D721Med (cell line): ENCODE results near the gene SNUPN.

ENCODE experiments used
- DNase-seq: peaks from one replicate; pipeline ENCODE4 v3.0.0; 2011; ENCODE audit warnings: low spot score; ENCODE audit not compliant: insufficient read length
- FAIRE-seq: peaks from 2 replicates; lab custom pipeline; 2011; peaks lifted over from hg19 to GRCh38; lab: Jason Lieb, UNC
- CTCF ChIP-seq: IDR thresholded peaks from 2 replicates; pipeline ENCODE4 v1.5.1; 2012; ENCODE audit warnings: mild to moderate bottlenecking, control low read depth; ENCODE audit not compliant: insufficient read depth; ENCODE audit errors: missing control alignments

Gene SNUPN

DNA sequence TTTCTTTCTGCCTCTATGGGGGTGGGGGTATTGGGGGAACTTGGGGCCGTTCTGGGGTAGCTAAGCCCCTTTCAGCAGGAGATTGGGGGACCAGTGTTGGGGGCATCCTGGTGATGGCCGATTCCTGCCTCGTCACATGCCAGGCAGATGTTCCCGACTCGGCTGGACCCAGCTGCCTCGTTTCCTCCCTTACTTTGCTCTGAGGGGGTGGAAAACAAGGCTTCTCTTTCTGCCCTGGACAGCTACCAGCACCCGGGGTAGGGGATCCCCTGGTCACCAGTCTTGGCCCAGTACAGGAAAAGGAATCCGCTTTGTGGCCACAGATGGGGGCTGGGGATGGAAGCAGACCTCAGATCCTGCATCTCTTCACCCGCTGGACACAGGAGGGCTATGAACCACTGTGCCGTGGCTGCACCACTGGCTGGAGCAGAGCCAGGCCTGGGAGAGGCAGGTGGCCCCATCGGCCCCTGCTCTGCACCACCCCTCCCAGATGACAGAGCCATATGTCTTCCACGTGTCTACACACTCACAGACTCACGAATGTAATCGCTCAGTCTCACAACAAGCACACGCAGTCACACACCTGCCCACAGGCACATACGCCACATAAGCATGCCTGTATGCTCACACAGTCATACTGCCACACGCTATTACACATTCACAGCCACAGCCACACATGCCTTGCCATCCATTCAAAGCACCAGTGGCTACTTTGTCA is 34.6 kb upstream of the SNUPN start:
- TF ChIP-seq CTCF: no peak
- FAIRE-seq (no peak), DNase-seq (no peak)

DNA sequence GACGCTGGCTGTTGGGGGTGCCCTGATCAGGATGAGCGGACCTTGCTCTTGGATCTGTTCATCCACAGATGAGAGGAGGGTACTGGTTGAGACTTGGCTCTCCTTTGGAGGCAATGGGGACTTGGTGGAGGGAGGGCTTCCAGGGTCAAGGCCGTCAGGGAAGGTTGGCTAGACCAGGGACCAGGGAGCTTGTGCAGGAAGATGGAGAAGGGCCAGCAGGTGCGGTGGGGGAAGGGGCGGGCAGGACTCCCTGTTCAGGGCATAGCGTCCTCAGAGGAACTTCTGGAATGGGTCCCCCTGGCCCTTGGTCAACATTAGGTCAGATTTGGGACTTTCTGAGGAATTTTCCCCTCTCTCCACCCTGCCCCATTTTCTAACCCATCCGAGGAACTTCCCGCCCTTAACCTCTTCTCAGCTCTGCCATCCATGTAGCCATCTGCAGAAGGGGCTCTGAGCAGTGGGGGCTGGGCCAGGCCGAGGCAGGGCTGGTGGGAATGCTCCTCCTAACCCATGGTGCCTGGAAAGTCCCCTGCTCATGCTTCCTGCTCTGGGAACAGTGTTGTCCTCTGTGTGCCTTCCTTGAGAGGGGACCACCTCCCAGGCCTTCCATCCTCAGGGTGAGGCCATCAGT is 33.7 kb upstream of the SNUPN start:
- TF ChIP-seq CTCF: no peak
- DNase-seq (no peak), FAIRE-seq (no peak)

DNA sequence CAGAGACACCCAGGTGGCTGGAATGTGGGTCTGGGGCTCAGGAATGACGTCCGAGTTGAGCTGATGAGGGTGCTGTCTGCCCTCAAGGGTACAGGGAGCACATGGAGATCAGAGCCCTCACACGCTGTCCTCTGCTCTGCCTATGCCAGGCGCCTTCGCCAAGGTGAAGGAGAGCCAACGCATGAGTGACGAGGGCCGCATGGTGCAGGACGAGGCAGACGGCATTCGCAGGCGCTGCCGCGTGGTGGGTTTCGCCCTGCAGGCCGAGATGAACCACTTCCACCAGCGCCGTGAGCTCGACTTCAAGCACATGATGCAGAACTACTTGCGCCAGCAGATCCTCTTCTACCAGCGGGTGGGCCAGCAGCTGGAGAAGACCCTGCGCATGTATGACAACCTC is 31.3 kb upstream of the SNUPN start:
- DNase-seq: no peak
- no peak for FAIRE-seq
- no peak for TF ChIP-seq CTCF

DNA sequence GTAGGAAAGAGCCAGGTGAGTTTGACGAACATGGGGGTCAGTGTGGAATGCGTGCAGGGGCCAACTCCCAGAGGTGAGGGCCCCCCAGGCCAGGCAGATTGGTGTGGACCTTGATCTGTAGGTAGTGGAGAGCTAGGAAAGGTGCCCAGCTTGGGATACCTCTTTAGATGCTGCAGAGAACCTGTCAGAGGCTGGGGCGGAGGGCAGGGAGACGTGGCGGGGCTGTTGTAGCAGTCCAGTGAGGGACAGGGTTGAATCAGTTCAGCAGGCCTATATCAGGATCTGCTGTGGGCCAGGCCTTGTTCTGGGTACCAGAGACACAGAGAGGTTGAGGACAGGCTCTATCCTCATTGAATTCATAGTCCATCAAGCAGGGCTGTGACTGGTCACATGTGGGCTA is 30.8 kb upstream of the SNUPN start:
- DNase-seq (no peak), FAIRE-seq (no peak)
- TF ChIP-seq CTCF: no peak

GRCh38 chr15:75655931-75656330 is 30.4 kb upstream of the SNUPN start:
- DNase-seq (no peak), FAIRE-seq (no peak)
- no peak for TF ChIP-seq CTCF

GRCh38 chr15:75654201-75654907 is 28.8 kb upstream of the SNUPN start:
- no peak for DNase-seq
- no peak for TF ChIP-seq CTCF
- FAIRE-seq: no peak
